GM06990 (cell line): Measurements from ENCODE around the gene LNPK.

ENCODE experiments used
- DNase-seq: peaks from one replicate; pipeline ENCODE4 v3.0.0-alpha.2; 2011; ENCODE audit not compliant: insufficient read length; ENCODE audit errors: extremely low read depth
- H3K27me3 ChIP-seq: replicated peaks from 2 replicates; pipeline ENCODE4 v1.6.0; 2011; ENCODE audit warnings: low read length; ENCODE audit not compliant: control insufficient read depth, insufficient read depth
- H3K36me3 ChIP-seq: 2 replicates; pipeline ENCODE4 v1.5.1; 2011; ENCODE audit warnings: low read length; ENCODE audit not compliant: control insufficient read depth, insufficient read depth
- H3K4me3 ChIP-seq: replicated peaks from 2 replicates; pipeline ENCODE4 v1.5.1; 2011; ENCODE audit warnings: low read depth, mild to moderate bottlenecking, control low read depth, low read length
- CTCF ChIP-seq: IDR thresholded peaks from 2 replicates; pipeline ENCODE4 v1.5.1; 2011; ENCODE audit warnings: low read length, control low read depth, mild to moderate bottlenecking, inconsistent platforms; ENCODE audit not compliant: insufficient read depth, poor library complexity, severe bottlenecking

LNPK gene

DNA sequence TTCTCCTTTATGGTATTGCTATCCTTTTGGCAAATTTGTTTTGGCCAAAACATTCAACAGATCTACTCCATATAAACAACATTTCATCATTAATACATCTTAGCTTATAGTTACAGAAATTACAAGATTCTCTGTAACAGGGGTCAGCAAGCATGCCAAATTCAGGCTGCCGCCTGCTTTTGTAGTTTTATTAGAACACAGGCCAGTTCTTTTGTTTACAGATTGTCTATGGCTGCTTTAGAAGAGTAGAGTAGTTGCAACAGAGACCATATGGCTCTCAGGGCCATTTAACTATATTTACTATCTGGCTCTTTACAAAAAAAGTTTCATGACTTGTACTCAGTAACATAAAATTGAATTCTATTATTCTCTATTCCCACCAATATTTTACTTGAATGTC is 53.9 kb downstream of the LNPK start:
- DNase-seq, result no peak
- no peak overlapping the region for H3K4me3 ChIP-seq
- H3K36me3 ChIP-seq, result no peaks in the 10 kb centered on the region
- H3K27me3 ChIP-seq, result no peaks in the 10 kb centered on the region
- TF ChIP-seq CTCF, result no peak

- Histone ChIP-seq H3K4me3 (no peak overlapping the region), H3K27me3 (no peaks in the 10 kb centered on the region), H3K36me3 (no peaks in the 10 kb centered on the region)
- DNase-seq, result no peak
- no peak for TF ChIP-seq CTCF
Observed at GRCh38 chr2:175947073-175947472, 55.0 kb downstream of the LNPK start.

GRCh38 chr2:175941699-175942098 is 60.4 kb downstream of the LNPK start:
- DNase-seq, result no peak
- Histone ChIP-seq H3K4me3 (no peak overlapping the region), H3K27me3 (no peaks in the 10 kb centered on the region), H3K36me3 (no peaks in the 10 kb centered on the region)
- TF ChIP-seq CTCF, result no peak

GRCh38 chr2:175937216-175937615 is 64.9 kb downstream of the LNPK start:
- no peaks in the 10 kb centered on the region; the same call in 1 of the 2 replicates for H3K36me3 ChIP-seq
- H3K4me3 ChIP-seq, result no peak overlapping the region
- DNase-seq, result no peak
- no peaks in the 10 kb centered on the region for H3K27me3 ChIP-seq
- TF ChIP-seq CTCF, result no peak

DNA sequence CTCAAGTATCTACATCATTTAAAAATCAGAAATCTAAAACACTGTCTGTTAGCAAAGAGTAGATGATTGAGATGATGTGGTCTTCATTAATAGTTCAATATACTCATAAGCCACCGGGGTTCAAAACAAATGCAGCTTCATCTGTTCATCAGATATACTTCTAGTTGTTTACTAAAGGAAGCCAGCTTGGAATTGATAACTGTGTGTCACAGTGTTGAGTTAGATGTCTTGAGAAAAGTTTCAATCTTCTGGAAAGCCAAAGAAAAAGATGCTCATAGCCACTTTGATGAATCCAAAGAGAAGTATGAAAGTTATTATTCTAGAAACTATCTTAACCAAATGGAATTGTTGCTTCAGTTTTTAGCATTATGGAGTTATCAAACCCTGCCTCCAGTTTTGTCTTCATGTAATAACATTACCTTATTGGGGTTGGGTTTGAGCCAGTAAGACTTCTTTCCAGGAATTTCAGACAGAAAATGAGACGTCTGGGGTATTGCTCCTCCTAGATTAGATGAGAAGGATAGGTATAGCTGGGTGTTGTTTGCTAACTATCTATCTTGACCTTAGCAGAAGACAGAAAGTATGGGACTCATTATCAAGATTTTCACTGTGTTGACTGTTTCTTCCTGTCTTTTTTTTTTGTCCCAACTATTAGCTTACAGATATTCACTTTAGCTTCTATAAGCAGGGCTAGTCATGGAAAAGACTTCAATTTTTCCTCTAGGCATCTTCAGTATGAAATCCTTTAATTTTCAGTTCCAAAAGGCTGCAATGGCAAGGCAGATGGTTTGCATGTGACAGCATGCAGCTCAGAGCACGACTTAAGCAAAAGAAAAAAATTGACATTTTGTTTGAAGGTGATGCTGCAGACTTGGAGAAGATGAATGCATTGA is 66.5 kb downstream of the LNPK start:
- H3K4me3 ChIP-seq, result no peak overlapping the region
- H3K27me3 ChIP-seq, result no peaks in the 10 kb centered on the region
- H3K36me3 ChIP-seq, result no peaks in the 10 kb centered on the region; the same call in 1 of the 2 replicates
- TF ChIP-seq CTCF, result no peak
- no peak for DNase-seq
